Activated T-cell treated with anti-CD3 and anti-CD28 coated beads, Interleukin-2, amount 50 U/mL, for 4 hours (primary cell): ENCODE measurements around the gene CSMD2. TPM values are rescaled to one million over a fixed set of nuclear protein-coding genes. Genes with fewer than 3 reads are reported as not detected.

Experiments used
- ATAC-seq, 2 donors: fragments of 200-7000 bp; cut with Tn5 transposase; one replicate each; pipeline ENCODE4 v1.10.0; 2021
- DNase-seq: peaks from one replicate; pipeline ENCODE4 v3.0.0-alpha.2; 2020
- H3K27me3 Mint-ChIP-seq: one replicate; pipeline ENCODE4 v1.8.0; 2021; ENCODE audit warnings: low read depth, mixed read lengths
- H3K36me3 Mint-ChIP-seq: one replicate; pipeline ENCODE4 v1.8.0; 2022; ENCODE audit warnings: mixed read lengths; ENCODE audit not compliant: insufficient read depth
- H3K4me1 Mint-ChIP-seq: one replicate; pipeline ENCODE4 v1.8.0; 2021; ENCODE audit warnings: low read depth, mixed read lengths
- H3K4me3 Mint-ChIP-seq: one replicate; pipeline ENCODE4 v1.8.0; 2021; ENCODE audit warnings: mild to moderate bottlenecking, moderate library complexity, mixed read lengths
- H3K9me3 Mint-ChIP-seq: one replicate; pipeline ENCODE4 v1.8.0; 2021; ENCODE audit warnings: mixed read lengths
- total RNA-seq, 3 donors: library from RNA; stranded (reverse); gene quantifications; one replicate each; pipeline ENCODE4 v1.2.1, GENCODE V29; 2021

CSMD2 gene
- total RNA-seq, 3 donors from 2014 or later: not detected

DNA sequence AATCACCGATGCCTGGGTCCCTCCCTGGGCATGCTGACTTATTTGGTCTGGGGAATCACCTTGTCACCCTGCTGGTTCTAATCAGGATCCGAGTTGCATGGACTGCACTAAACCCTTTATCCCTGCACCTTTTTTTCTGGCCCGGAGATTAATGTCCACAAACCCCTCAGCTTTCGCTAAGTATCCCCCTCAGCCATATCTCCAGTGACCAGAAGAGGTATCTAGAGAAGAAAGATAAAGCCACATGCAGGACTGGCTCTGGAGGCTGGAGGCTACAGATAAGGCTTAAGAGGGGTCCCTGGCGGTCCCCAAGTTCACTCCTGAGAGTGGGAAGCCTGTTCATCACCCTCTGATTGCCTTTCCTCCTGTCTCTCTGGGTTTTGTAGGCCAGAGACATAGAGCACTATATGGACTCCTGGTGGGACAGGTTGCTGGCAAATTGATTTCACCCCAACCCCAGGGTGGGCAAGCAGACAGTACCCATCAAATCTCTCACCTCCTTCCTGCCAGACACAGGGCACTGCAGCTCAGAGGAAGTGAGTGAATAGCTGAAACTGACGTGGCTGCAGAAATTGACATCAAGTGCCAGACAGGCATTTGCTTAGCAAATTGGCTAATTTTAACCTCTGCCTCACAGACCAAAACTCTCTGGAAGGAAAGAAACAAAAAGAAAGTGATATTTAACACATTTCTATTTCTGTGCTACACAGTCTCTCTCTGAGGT is 262.4 kb downstream of the CSMD2 start:
- no peak for ATAC-seq
- Mint-ChIP-seq H3K9me3 (no peaks in the 10 kb centered on the region), H3K27me3 (peaks cover 20% of the 10 kb centered on the region)

DNA sequence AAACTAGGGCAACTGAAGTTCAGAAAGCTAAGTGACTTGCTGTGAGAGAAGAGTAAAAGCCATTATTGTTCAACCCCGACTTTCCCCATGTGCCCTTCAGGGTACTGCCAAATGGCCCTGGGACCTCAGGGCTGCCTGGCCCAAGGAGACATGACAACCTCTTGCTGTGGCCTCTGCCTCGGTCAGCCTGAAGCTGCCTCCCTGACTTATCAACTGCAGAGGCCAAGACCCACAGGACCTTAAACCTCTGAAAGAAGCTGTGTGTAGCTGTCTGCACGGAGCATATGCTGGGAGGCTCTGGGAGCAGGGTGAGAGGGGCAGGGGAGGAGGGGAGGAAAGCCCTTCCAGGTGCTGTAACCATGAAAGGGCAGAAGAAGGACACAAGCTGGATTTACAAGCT is 265.3 kb downstream of the CSMD2 start:
- ATAC-seq (no peak), DNase-seq (no peak)
- Mint-ChIP-seq H3K27me3 (peaks cover 18% of the 10 kb centered on the region), H3K4me3 (no peak overlapping the region), H3K9me3 (no peaks in the 10 kb centered on the region), H3K36me3 (no peaks in the 10 kb centered on the region), H3K4me1 (no peaks in the 10 kb centered on the region)

More for the DNA sequence above, 262.4 kb downstream of the CSMD2 start:
- no peak for DNase-seq
- Mint-ChIP-seq H3K4me1 (no peaks in the 10 kb centered on the region), H3K36me3 (no peaks in the 10 kb centered on the region), H3K4me3 (no peak overlapping the region)

DNA sequence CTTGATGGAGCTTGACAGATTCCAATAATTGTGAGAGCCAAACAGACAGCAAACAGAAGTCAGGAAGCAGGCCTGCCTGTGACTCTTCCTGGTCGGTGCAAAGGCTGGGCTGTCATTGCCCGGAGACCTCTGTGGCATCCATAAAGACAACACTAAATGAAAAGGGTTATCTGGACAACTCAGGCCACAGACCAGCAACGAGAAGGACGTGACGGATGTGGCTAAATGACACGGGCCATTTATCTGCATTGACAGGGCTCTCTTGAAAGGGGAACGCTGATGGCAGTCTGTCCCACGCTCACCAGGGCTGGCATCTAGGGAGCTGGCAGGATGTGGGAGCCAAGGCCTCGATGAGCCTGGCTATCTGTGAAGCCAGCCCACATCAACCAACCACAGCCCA is 266.1 kb downstream of the CSMD2 start:
- DNase-seq (no peak), ATAC-seq (no peak)
- peaks cover 17% of the 10 kb centered on the region for H3K27me3 Mint-ChIP-seq
- H3K4me3 Mint-ChIP-seq: no peak overlapping the region
- no peaks in the 10 kb centered on the region for H3K9me3 Mint-ChIP-seq
- H3K36me3 Mint-ChIP-seq: no peaks in the 10 kb centered on the region
- no peaks in the 10 kb centered on the region for H3K4me1 Mint-ChIP-seq

DNA sequence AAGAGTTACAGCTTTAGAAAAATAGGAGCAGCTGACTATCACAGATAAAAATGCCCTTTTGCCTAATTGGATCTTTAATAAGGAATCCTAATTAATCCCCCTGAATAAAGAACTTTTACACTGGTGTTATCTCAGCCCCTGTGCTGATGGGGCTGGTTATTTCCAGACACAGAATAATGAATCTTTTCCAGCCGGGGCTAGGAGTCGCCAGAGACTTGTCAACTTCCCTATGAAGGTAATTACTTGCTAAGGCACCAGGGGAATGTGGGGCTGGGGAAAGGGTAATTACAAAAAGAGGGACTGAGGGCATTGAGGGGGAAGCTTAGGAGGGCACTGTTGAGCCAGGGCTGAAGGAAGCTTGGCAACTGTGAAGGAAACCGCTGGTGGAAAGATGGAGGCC is 266.6 kb downstream of the CSMD2 start:
- Mint-ChIP-seq H3K9me3 (no peaks in the 10 kb centered on the region), H3K4me3 (no peak overlapping the region), H3K27me3 (peaks cover 14% of the 10 kb centered on the region), H3K4me1 (no peaks in the 10 kb centered on the region), H3K36me3 (no peaks in the 10 kb centered on the region)
- DNase-seq: no peak
- ATAC-seq: no peak

DNA sequence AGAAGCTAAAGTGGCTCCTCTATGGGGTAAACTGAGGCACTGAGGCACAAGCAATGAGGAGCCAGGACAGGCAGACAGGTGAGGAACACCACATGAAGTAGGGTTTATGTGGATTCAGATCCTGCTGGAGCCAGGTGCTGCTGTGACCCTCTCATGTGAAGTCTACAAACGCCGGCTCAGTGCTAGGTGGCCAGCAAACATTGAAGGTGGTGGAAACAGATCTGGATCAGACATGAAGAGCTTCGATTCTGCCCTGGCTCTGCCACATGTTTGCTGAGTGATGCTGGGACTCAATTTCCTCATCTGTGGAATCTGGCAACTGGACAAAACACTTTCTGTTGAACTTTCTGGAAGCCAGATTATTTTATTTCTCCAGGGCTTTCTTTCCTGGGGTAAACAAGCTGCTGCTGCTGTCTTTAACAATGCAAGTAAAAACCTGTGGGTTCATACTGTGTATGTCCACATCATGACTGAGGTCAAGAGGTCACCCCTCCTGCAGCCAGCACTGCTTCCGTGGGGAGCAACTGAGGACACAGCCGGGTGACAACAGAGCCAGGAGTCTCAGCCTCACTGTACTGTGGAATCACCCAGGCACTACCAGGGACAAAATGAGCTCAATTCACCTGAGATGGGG is 267.8 kb downstream of the CSMD2 start:
- no peaks in the 10 kb centered on the region for H3K36me3 Mint-ChIP-seq
- no peaks in the 10 kb centered on the region for H3K9me3 Mint-ChIP-seq
- H3K4me1 Mint-ChIP-seq: no peaks in the 10 kb centered on the region
- ATAC-seq (no peak), DNase-seq (no peak)
- H3K27me3 Mint-ChIP-seq: peaks cover 12% of the 10 kb centered on the region
- H3K4me3 Mint-ChIP-seq: no peak overlapping the region

DNA sequence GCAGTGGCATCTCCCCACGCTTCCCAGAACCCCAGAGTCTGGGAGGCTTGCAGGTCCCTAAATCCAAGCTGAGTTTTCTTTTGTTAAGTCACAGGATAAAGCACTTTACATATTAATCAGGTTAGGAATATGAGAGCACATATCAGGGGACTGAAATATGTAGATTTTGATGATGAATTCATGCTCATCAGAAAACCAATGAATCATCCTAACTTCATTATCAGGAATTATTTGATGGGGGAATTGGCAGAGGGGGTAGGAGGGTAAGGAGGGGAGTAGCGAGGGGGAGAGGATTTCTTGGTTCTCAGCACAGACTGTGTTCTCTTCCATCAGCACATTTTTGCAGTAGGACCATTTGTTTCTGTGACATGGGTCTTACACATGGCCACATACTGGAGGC is 269.1 kb downstream of the CSMD2 start:
- ATAC-seq (no peak), DNase-seq (no peak)
- Mint-ChIP-seq H3K4me1 (no peaks in the 10 kb centered on the region), H3K9me3 (no peaks in the 10 kb centered on the region), H3K36me3 (no peaks in the 10 kb centered on the region), H3K27me3 (peaks cover 12% of the 10 kb centered on the region), H3K4me3 (no peak overlapping the region)

DNA sequence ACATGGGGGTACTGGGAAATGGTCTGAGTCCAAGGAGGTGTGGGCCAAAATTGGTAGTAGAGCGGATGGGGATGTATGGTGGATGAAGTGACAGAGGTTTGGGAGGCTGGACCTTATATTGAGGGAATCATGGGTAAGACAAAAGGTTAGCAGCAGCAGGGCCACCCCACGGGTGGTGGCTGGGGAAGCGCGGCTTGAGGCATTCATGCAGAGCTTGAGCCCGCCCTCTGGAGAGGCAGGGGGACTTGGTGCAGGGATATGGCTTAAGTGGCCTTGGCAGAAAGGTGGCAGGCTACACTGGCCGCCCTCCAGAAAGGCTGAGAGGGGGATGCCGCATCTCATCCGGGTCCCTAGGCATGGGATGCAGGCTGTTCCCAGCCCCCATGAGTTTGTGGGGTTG is 269.6 kb downstream of the CSMD2 start:
- H3K4me1 Mint-ChIP-seq: no peaks in the 10 kb centered on the region
- DNase-seq (no peak), ATAC-seq (no peak)
- no peaks in the 10 kb centered on the region for H3K36me3 Mint-ChIP-seq
- H3K4me3 Mint-ChIP-seq: no peak overlapping the region
- H3K9me3 Mint-ChIP-seq: no peaks in the 10 kb centered on the region
- peaks cover 12% of the 10 kb centered on the region for H3K27me3 Mint-ChIP-seq

DNA sequence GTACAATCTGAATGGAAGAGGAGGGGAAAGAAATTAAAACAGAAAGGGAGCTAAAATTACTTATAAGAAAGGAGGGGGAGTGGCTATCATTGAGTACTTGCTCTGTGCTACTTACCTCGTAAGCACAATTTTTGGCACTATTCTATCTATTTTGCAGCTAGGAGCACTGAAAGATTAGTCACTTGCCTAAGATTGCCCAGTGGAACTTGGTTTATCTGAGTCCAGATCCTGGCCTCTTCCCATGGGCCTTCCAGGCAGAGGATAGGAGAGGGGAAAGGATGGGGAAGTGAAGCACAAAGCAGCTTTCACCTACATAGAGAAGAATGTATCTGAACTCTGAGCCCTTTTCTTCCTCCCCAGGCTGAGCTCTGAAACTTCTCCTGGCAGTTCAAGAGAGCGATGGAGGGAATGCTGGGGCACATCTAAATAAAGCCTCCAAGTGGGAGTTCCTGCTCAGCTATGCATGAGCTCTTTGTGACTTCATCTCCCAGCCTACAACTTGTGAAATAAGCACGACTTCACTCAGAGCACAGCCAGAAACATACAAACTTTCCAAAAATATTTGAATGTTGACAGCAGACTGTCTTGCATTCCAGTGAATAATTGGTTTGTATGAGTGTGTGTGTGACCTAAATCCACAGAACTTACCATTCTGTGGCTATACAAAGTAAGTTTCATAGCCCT is 271.7 kb downstream of the CSMD2 start:
- Mint-ChIP-seq H3K9me3 (no peaks in the 10 kb centered on the region), H3K27me3 (peaks cover 8% of the 10 kb centered on the region), H3K36me3 (no peaks in the 10 kb centered on the region), H3K4me3 (no peak overlapping the region), H3K4me1 (no peaks in the 10 kb centered on the region)
- DNase-seq (no peak), ATAC-seq (no peak)

DNA sequence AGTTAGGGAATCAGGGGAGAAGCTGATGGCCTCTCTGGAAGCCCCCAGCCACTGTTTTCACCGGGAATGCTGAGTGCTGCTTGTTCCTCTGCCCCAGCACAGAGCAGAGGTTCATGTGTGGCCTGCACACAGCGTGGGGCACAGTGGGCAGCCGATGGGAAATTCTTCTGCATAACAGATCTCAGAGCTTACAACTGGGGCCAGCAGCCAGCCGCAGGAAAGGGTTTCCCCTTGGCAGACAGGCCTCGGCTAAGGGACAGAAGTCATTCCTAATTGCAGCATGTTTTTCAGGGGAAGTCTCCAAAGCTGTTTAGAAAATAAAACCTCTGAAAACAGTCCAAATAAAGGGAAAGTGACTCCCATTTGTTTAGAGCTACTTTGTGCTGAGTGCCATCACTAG is 278.5 kb downstream of the CSMD2 start:
- Mint-ChIP-seq H3K4me1 (no peaks in the 10 kb centered on the region), H3K27me3 (peaks cover 15% of the 10 kb centered on the region), H3K4me3 (no peak overlapping the region), H3K9me3 (no peaks in the 10 kb centered on the region), H3K36me3 (no peaks in the 10 kb centered on the region)
- no peak for ATAC-seq
- no peak for DNase-seq

DNA sequence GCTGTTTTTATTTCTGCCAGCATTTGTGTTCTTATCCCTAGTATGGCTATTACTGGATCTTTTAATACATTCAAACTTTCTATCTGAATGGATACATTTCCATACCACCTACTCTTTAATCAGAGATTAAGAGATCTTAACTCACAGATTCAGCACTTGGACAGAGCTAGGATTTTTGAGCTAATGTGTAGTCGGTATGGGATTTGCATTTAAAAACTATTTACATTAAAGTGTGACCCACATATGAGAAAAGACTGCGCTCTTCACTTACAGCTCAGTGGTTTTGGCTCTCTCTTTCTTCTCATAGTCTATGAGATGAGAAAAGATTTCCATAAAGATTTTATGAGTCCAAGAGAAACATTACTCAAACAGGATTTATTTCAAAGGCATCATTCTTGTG is 284.7 kb downstream of the CSMD2 start:
- no peak for DNase-seq
- no peaks in the 10 kb centered on the region for H3K9me3 Mint-ChIP-seq
- no peaks in the 10 kb centered on the region for H3K4me1 Mint-ChIP-seq

DNA sequence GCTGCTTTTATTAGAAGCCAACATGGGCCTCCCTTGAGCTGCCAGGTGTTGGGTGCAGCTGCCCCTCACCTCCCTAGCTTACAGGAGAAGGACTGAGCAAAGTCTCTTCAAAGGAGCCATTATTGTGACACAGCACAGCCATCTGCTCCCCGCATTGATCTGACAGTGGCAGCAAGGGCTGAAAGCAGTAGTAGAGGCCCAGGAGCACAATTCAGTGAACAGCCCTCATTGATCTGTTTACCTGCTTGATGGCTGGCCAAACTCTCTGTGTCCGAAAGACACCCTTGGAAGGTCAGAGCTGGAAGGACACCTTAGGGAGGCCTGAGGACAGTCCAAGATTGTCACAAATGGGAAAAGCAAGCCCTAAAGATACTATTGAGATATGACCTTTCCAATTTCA is 286.6 kb downstream of the CSMD2 start:
- H3K9me3 Mint-ChIP-seq: no peaks in the 10 kb centered on the region
- no peak overlapping the region for H3K4me3 Mint-ChIP-seq
- no peaks in the 10 kb centered on the region for H3K4me1 Mint-ChIP-seq
- H3K27me3 Mint-ChIP-seq: peaks cover 20% of the 10 kb centered on the region
- no peak for ATAC-seq
- no peak for DNase-seq
- H3K36me3 Mint-ChIP-seq: no peaks in the 10 kb centered on the region

More for the DNA sequence above, 284.7 kb downstream of the CSMD2 start:
- Mint-ChIP-seq H3K4me3 (no peak overlapping the region), H3K36me3 (no peaks in the 10 kb centered on the region), H3K27me3 (peaks cover 20% of the 10 kb centered on the region)
- no peak for ATAC-seq

DNA sequence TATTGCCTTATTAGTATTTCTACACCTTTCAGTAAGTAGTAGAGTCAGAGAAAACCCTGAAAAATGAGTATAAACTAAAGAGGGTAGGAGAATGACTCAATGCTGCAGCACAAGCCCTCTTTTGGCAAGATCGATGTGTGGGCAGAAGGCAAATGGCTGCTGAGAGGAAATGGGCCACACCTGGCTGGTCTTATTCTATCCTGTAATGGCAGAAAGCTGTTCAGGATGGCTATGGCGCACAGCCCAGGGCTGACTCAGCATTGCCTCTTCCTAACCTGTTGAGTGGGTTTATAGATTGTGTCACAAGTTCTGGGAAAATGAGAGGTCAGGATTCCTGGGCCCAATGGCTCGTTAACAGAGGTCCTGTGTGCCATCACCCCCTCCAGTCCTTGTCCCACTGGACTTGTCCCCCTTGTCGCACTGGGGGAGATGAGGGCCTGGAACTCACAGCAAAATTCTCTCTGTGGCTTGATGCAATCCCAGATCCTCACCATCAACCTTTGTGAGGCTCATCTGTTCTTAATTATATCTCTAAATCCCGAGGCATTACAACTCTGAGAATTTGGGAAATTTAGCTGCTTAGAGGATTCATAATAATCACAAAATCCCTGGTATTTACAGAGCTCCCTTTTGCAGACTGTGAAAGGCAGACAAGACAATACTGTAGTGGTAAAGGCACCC is 287.9 kb downstream of the CSMD2 start:
- H3K9me3 Mint-ChIP-seq: no peaks in the 10 kb centered on the region
- no peaks in the 10 kb centered on the region for H3K4me1 Mint-ChIP-seq
- peaks cover 14% of the 10 kb centered on the region for H3K27me3 Mint-ChIP-seq
- no peak for ATAC-seq
- no peaks in the 10 kb centered on the region for H3K36me3 Mint-ChIP-seq
- DNase-seq: no peak
- H3K4me3 Mint-ChIP-seq: no peak overlapping the region

DNA sequence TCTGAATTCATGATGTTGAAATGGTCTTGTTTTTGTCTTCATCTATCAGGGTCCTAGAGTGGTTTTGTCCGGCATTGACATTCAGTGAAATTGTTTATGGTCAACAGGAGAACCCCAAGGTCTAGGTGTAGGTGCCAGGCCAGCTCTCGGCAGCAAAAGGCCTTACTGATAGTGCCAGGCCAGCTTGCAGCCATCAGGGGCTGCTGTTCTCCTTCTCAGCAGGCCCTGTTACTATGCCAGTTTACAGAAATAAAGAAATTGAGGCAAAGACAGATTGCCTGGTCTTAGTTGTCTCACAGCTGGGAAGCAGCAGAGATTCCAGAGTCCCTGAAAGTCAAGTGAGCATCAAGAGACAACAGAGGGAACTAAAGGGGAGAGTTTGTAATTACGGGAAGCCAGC is 289.2 kb downstream of the CSMD2 start:
- Mint-ChIP-seq H3K9me3 (no peaks in the 10 kb centered on the region), H3K36me3 (no peaks in the 10 kb centered on the region), H3K27me3 (peaks cover 14% of the 10 kb centered on the region), H3K4me3 (no peak overlapping the region), H3K4me1 (no peaks in the 10 kb centered on the region)
- no peak for ATAC-seq
- DNase-seq: no peak

DNA sequence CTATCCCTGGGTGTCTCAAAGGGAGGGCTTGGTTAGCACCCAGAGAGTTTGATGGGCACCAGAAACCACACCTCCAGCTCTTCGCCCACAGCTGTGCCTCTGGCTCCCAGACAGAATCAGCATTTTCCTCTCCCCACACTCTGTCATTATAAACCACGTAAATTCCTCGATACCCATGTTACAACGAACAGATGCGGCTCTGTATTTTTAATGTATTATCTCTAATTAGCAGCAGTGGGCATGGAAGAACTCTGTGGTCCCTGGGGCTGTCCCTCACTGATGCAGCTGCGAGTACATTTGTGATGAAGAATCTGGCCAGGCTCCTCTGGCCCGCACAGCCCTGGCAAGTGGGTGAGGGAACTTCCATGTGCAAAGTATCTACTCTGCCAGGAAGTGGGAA is 290.4 kb downstream of the CSMD2 start:
- H3K27me3 Mint-ChIP-seq: peaks cover 9% of the 10 kb centered on the region
- ATAC-seq (no peak), DNase-seq (no peak)
- H3K4me1 Mint-ChIP-seq: no peaks in the 10 kb centered on the region
- H3K9me3 Mint-ChIP-seq: no peaks in the 10 kb centered on the region
- H3K36me3 Mint-ChIP-seq: no peaks in the 10 kb centered on the region
- no peak overlapping the region for H3K4me3 Mint-ChIP-seq
